GM06990 (cell line): ENCODE results near the gene KCND3.

ENCODE experiments used
- DNase-seq: peaks from one replicate; pipeline ENCODE4 v3.0.0-alpha.2; 2011; ENCODE audit not compliant: insufficient read length; ENCODE audit errors: extremely low read depth
- H3K27me3 ChIP-seq: replicated peaks from 2 replicates; pipeline ENCODE4 v1.6.0; 2011; ENCODE audit warnings: low read length; ENCODE audit not compliant: control insufficient read depth, insufficient read depth
- H3K36me3 ChIP-seq: 2 replicates; pipeline ENCODE4 v1.5.1; 2011; ENCODE audit warnings: low read length; ENCODE audit not compliant: control insufficient read depth, insufficient read depth
- H3K4me3 ChIP-seq: replicated peaks from 2 replicates; pipeline ENCODE4 v1.5.1; 2011; ENCODE audit warnings: low read depth, mild to moderate bottlenecking, control low read depth, low read length
- CTCF ChIP-seq: IDR thresholded peaks from 2 replicates; pipeline ENCODE4 v1.5.1; 2011; ENCODE audit warnings: low read length, control low read depth, mild to moderate bottlenecking, inconsistent platforms; ENCODE audit not compliant: insufficient read depth, poor library complexity, severe bottlenecking

The KCND3 gene

DNA sequence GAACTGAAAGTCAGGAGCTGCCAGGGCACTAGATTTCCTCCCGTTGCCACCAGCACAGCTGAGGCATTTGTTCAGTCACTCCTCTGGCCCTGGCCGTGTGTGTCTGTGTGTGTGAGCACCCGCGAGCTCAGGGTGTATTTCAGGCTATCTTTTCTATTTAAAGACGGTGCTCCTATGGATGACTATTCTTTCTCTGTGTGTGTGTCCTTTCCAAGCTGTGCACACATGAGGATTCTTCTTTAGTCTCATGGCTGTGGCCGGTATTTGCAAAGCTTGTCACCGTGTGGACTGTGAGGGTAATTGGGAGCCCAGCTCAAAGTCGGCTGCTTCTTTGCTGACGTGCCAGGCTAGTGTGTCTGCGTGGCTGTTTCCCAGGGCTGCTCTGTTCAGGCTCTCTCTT, 3.0 kb upstream of the KCND3 start:
- peaks cover 5% of the 10 kb centered on the region for H3K27me3 ChIP-seq
- no peak for DNase-seq
- TF ChIP-seq CTCF: no peak
- no peak overlapping the region for H3K4me3 ChIP-seq
- no peaks in the 10 kb centered on the region for H3K36me3 ChIP-seq

DNA sequence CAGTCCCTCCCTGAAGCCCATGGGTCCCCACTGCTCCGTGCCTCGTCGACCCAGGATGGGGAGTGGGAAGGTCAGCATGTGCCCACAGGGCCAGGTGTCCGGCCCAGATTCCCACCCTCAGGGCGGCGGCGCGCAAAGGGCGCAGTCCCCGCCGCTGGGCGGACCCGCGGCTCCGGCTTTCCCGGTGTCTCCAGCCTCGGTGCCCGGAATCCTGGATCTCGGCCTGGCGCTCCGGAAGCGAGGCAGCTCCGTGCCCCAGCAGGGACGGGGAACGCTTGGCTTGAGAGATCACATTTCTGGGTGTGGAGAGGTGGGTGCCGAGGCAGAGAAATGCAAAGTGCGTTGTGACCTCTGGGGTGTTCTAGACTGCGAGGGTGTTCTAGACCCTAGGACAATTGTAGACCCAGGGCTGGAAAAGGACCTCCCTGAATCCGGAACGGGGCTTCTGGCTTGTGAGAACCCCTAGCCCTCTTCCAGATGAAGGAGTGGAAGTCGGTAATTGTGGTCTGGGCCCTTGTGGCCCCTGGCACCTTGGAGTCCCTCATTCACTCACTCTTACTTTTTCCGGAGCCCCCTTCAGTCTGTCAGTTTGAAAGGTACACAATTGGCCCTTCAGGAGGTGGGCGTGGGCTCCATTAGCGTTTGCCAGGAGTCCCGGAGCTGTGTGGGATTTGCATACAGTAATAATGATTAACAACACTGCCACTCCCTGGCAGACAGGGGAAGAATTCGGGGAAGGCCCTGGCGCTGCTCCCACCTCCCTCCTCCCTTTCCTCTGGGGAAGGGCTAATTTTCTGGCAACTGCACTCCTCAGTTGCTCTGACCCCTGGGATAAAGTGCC, 1.6 kb upstream of the KCND3 start:
- TF ChIP-seq CTCF: peak; percentile 29
- H3K36me3 ChIP-seq: no peaks in the 10 kb centered on the region
- H3K27me3 ChIP-seq: peaks cover 5% of the 10 kb centered on the region
- no peak overlapping the region for H3K4me3 ChIP-seq
- DNase-seq: no peak

DNA sequence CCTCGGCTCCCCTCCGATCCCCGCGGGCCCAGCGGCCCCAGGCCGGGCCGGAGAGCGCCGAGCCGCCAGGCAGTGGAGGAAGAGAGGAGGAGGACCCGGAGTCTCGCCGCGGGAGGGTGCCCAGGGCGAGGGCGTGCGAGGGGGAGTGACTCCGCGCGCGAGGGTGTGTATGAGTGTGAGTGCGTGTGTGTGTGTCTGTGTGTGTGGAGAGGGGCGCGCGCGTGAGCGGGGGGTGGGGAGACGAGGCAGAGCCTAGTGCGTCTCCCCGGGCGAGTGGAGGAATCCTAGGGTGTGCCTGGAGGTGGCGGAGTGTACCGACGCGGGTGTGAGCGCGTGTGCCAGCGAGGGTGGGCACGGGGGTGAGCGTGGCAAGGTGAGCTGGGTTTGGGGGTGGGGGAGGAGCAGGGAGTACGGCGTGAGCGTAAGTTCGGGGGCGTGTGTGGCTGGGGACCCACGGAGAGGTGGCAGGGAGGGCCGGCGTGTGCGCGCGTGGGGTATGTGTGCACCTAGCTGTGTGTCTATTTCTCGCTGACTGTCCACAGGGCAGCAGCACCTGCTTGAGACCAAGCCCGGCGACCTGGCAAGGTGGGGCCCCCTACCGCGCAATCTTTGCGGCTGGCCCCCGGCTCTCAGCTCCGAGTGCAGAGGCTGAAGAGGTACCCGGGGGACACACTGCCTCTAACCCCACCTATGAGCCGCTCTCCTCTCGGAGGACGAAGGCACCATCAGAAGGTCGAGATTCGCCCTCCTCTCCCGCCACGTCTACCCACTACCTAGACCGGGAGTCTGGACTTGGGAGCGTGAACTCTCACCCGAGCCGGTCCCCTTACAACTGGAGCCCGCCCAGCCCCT, 784 bp upstream of the KCND3 start:
- Histone ChIP-seq H3K36me3 (no peaks in the 10 kb centered on the region), H3K27me3 (peaks cover 5% of the 10 kb centered on the region), H3K4me3 (peak overlapping the region; percentile 44)
- peak; percentile 6 for DNase-seq
- no peak for TF ChIP-seq CTCF

DNA sequence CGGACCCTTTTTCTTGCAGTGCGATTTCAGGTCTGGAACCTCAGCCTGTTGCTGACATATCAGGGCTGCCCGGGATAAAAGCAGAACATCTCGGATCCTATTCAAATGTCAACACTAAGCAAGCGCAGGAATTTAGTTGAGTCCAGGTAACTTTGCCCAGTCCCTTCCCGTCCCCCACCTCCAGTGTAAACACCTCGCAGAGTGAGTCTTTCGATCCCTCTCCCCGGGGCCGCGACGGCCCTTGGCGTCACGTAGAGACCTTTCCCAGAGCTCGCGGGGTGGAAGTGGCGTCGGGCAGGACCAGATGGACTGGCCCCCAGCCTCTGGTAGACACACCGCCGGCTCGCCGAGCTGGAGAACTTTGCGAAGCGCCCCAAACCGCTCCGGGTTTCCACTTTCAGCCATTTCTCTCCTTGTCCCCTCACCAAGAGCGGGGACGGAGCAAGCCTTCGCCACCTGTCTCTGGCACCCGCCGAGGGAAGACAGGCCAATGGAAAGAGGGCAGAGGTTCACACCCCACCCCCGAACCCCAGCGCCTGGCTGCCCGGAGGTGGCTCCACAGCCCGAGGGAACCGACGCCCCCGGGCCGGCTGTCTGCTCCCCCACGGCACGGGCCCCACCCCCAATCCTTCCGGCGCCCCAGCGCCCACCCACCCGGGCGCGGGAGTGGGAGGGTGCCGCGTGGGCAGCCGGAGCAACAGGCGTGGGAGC, 570 bp downstream of the KCND3 start:
- Histone ChIP-seq H3K36me3 (no peaks in the 10 kb centered on the region), H3K4me3 (no peak overlapping the region), H3K27me3 (peaks cover 5% of the 10 kb centered on the region)
- no peak for TF ChIP-seq CTCF
- no peak for DNase-seq

DNA sequence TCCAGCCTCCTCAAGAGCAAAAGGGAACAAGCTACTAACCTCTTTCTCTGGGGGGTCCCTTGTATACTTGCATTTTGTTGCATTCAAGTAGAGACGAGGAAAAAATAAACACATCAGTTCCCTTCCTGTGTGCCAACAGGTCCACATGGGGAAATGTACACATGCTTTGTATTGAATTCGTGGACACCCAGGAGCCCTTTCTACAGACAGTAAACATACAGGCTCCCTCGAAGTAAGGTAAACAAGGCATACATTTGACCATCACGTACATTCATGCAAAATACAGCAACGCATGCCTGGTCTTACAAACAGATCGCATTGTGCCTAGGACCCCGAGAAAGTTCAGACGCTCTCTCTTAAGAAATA, 1.1 kb downstream of the KCND3 start:
- no peak overlapping the region for H3K4me3 ChIP-seq
- no peak for DNase-seq
- H3K27me3 ChIP-seq: peaks cover 5% of the 10 kb centered on the region
- H3K36me3 ChIP-seq: no peaks in the 10 kb centered on the region
- no peak for TF ChIP-seq CTCF
